Muscle layer of duodenum (tissue), 2 donors: Measurements from ENCODE around the gene MTHFSD.

ENCODE experiments used
- H3K27ac ChIP-seq: one replicate; pipeline ENCODE4 v1.7.0; 2013; ENCODE audit warnings: mild to moderate bottlenecking, low read length
- H3K27me3 ChIP-seq: one replicate; pipeline ENCODE4 v1.7.0; 2013; ENCODE audit warnings: low read depth, mild to moderate bottlenecking, control low read depth, low read length
- H3K36me3 ChIP-seq, 2 donors: one replicate each; pipeline ENCODE4 v1.7.0; 2013; ENCODE audit warnings: low read length in 2 of 2, control low read depth in 1 of 2, mild to moderate bottlenecking in 1 of 2; ENCODE audit not compliant: insufficient read depth in 2 of 2, control insufficient read depth in 1 of 2
- H3K4me1 ChIP-seq, 2 donors: one replicate each; pipeline ENCODE4 v1.7.0; 2013; ENCODE audit warnings: low read length in 2 of 2, mild to moderate bottlenecking in 2 of 2, control low read depth in 1 of 2, moderate library complexity in 1 of 2; ENCODE audit not compliant: insufficient read depth in 2 of 2, control insufficient read depth in 1 of 2
- H3K4me3 ChIP-seq, 2 donors: one replicate each; pipeline ENCODE4 v1.7.0; 2013; ENCODE audit warnings: low read length in 2 of 2, low read depth in 1 of 2, mild to moderate bottlenecking in 1 of 2
- H3K9me3 ChIP-seq, 2 donors: one replicate each; pipeline ENCODE4 v1.7.0; 2013; ENCODE audit warnings: low read length in 2 of 2, control low read depth in 1 of 2, mild to moderate bottlenecking in 1 of 2; ENCODE audit not compliant: control insufficient read depth in 1 of 2
- donor health status: healthy.

Gene MTHFSD

GRCh38 chr16:86507173-86508027 lies 47.6 kb downstream of the MTHFSD start:
- Histone ChIP-seq H3K4me3 (peak overlapping the region; percentile 64 to 70), H3K27me3 (peaks cover 47% of the 10 kb centered on the region), H3K4me1 (peaks cover 0 to 6% of the 10 kb centered on the region in 2 donors), H3K27ac (peak overlapping the region; percentile 88), H3K9me3 (no peaks in the 10 kb centered on the region), H3K36me3 (no peaks in the 10 kb centered on the region)

GRCh38 chr16:86505899-86506864 lies 48.9 kb downstream of the MTHFSD start:
- peak overlapping the region; percentile 88 for H3K27ac ChIP-seq
- H3K4me1 ChIP-seq: peaks cover 0 to 6% of the 10 kb centered on the region in 2 donors
- H3K36me3 ChIP-seq: no peaks in the 10 kb centered on the region
- peak overlapping the region; percentile 64 to 70 for H3K4me3 ChIP-seq
- peaks cover 49% of the 10 kb centered on the region for H3K27me3 ChIP-seq
- H3K9me3 ChIP-seq: no peaks in the 10 kb centered on the region

GRCh38 chr16:86505185-86505898 lies 49.7 kb downstream of the MTHFSD start:
- H3K36me3 ChIP-seq: no peaks in the 10 kb centered on the region
- H3K27me3 ChIP-seq: peaks cover 56% of the 10 kb centered on the region
- peaks cover 0 to 6% of the 10 kb centered on the region in 2 donors for H3K4me1 ChIP-seq
- H3K27ac ChIP-seq: peak overlapping the region; percentile 88
- H3K4me3 ChIP-seq: peak overlapping the region; percentile 64 to 70
- no peaks in the 10 kb centered on the region for H3K9me3 ChIP-seq

GRCh38 chr16:86504315-86505184 lies 50.5 kb downstream of the MTHFSD start:
- peaks cover 61% of the 10 kb centered on the region for H3K27me3 ChIP-seq
- H3K27ac ChIP-seq: peak overlapping the region; percentile 78
- peak overlapping the region; percentile 47 to 54 for H3K4me3 ChIP-seq
- peaks cover 0 to 6% of the 10 kb centered on the region in 2 donors for H3K4me1 ChIP-seq
- H3K9me3 ChIP-seq: no peaks in the 10 kb centered on the region
- no peaks in the 10 kb centered on the region for H3K36me3 ChIP-seq

- peaks cover 0 to 6% of the 10 kb centered on the region in 2 donors for H3K4me1 ChIP-seq
- no peaks in the 10 kb centered on the region for H3K36me3 ChIP-seq
- H3K9me3 ChIP-seq: no peaks in the 10 kb centered on the region
- peak overlapping the region; percentile 47 to 54 for H3K4me3 ChIP-seq
- H3K27ac ChIP-seq: peak overlapping the region; percentile 78
- peaks cover 66% of the 10 kb centered on the region for H3K27me3 ChIP-seq
Measured at GRCh38 chr16:86503830-86504229, 51.2 kb downstream of the MTHFSD start.

- Histone ChIP-seq H3K36me3 (no peaks in the 10 kb centered on the region), H3K9me3 (no peaks in the 10 kb centered on the region), H3K4me1 (peaks cover 0 to 6% of the 10 kb centered on the region in 2 donors), H3K27ac (peak overlapping the region; percentile 87), H3K4me3 (peak overlapping the region; percentile 1 to 18), H3K27me3 (peaks cover 67% of the 10 kb centered on the region)
Measured at GRCh38 chr16:86502856-86503748, 51.9 kb downstream of the MTHFSD start.

GRCh38 chr16:86501989-86502855 lies 52.8 kb downstream of the MTHFSD start:
- Histone ChIP-seq H3K4me1 (peaks cover 0 to 6% of the 10 kb centered on the region in 2 donors), H3K9me3 (no peaks in the 10 kb centered on the region), H3K27me3 (peaks cover 58% of the 10 kb centered on the region), H3K4me3 (peak overlapping the region; percentile 1 to 2), H3K27ac (peak overlapping the region; percentile 87), H3K36me3 (no peaks in the 10 kb centered on the region)

GRCh38 chr16:86500708-86501510 lies 54.1 kb downstream of the MTHFSD start:
- Histone ChIP-seq H3K4me3 (peak overlapping the region in 1 of 2 donors; percentile 39), H3K36me3 (no peaks in the 10 kb centered on the region), H3K27me3 (peaks cover 47% of the 10 kb centered on the region), H3K27ac (peak overlapping the region; percentile 87), H3K4me1 (peaks cover 0 to 6% of the 10 kb centered on the region in 2 donors), H3K9me3 (no peaks in the 10 kb centered on the region)
